ENCODE measurements around the gene INHBC. TPM values are rescaled to one million over a fixed set of nuclear protein-coding genes. Genes with fewer than 3 reads are reported as not detected.
A peak's percentile ranks its signal among the peaks of the same experiment; 100 is the strongest.

Gene INHBC
- total RNA-seq, 1 donor from 2014 or later: not detected

GRCh38 chr12:57479376-57480115 is 45.0 kb downstream of the INHBC start, which contains the start of gene ARHGAP9:
TSS of gene ARHGAP9 (minus strand) at chr12:57479866. CDS start at chr12:57479406, 460 bp downstream.
- Mint-ChIP-seq H3K4me1 (ENCODE audit: unreplicated experiment) (peaks cover 20% of the 10 kb centered on the region), H3K27ac (ENCODE audit: unreplicated experiment) (no peak within 1 kb of the TSS), H3K27me3 (ENCODE audit: unreplicated experiment) (peaks cover 33% of the 10 kb centered on the region), H3K4me3 (ENCODE audit: unreplicated experiment) (no peak within 1 kb of the TSS), H3K36me3 (ENCODE audit: unreplicated experiment) (no peaks in the 10 kb centered on the region), H3K9me3 (ENCODE audit: unreplicated experiment) (no peaks in the 10 kb centered on the region)
- DNase-seq (ENCODE audit: extremely low spot score, unreplicated experiment): no peak
- no peak for TF ChIP-seq CTCF (IDR thresholded peaks at IDR 0.05)

- no peak for TF ChIP-seq CTCF (IDR thresholded peaks at IDR 0.05)
- Mint-ChIP-seq H3K27ac (ENCODE audit: unreplicated experiment) (no peak overlapping the region), H3K36me3 (ENCODE audit: unreplicated experiment) (no peaks in the 10 kb centered on the region), H3K4me3 (ENCODE audit: unreplicated experiment) (no peak overlapping the region), H3K27me3 (ENCODE audit: unreplicated experiment) (peaks cover 18% of the 10 kb centered on the region), H3K9me3 (ENCODE audit: unreplicated experiment) (no peaks in the 10 kb centered on the region), H3K4me1 (ENCODE audit: unreplicated experiment) (peaks cover 12% of the 10 kb centered on the region)
- DNase-seq (ENCODE audit: extremely low spot score, unreplicated experiment): no peak
Observed at GRCh38 chr12:57481671-57482070, 47.1 kb downstream of the INHBC start.

- no peaks in the 10 kb centered on the region for H3K9me3 Mint-ChIP-seq (ENCODE audit: unreplicated experiment)
- peaks cover 19% of the 10 kb centered on the region for H3K4me1 Mint-ChIP-seq (ENCODE audit: unreplicated experiment)
- no peak for TF ChIP-seq CTCF (IDR thresholded peaks at IDR 0.05)
- peak overlapping the region; percentile 31 for H3K27ac Mint-ChIP-seq (ENCODE audit: unreplicated experiment)
- peaks cover 18% of the 10 kb centered on the region for H3K27me3 Mint-ChIP-seq (ENCODE audit: unreplicated experiment)
- DNase-seq (ENCODE audit: extremely low spot score, unreplicated experiment): no peak
- H3K36me3 Mint-ChIP-seq (ENCODE audit: unreplicated experiment): no peaks in the 10 kb centered on the region
- H3K4me3 Mint-ChIP-seq (ENCODE audit: unreplicated experiment): no peak overlapping the region
Observed at GRCh38 chr12:57483466-57483865, 48.9 kb downstream of the INHBC start.

GRCh38 chr12:57485695-57486094 is 51.1 kb downstream of the INHBC start:
- peaks cover 10% of the 10 kb centered on the region for H3K36me3 Mint-ChIP-seq (ENCODE audit: unreplicated experiment)
- peaks cover 27% of the 10 kb centered on the region for H3K4me1 Mint-ChIP-seq (ENCODE audit: unreplicated experiment)
- no peak overlapping the region for H3K4me3 Mint-ChIP-seq (ENCODE audit: unreplicated experiment)
- H3K9me3 Mint-ChIP-seq (ENCODE audit: unreplicated experiment): no peaks in the 10 kb centered on the region
- no peak for TF ChIP-seq CTCF (IDR thresholded peaks at IDR 0.05)
- DNase-seq (ENCODE audit: extremely low spot score, unreplicated experiment): no peak
- H3K27me3 Mint-ChIP-seq (ENCODE audit: unreplicated experiment): peaks cover 8% of the 10 kb centered on the region
- no peak overlapping the region for H3K27ac Mint-ChIP-seq (ENCODE audit: unreplicated experiment)

GRCh38 chr12:57487055-57487596 is 52.5 kb downstream of the INHBC start:
- DNase-seq (ENCODE audit: extremely low spot score, unreplicated experiment): no peak
- Mint-ChIP-seq H3K4me3 (ENCODE audit: unreplicated experiment) (peak overlapping the region; percentile 86), H3K27ac (ENCODE audit: unreplicated experiment) (peak overlapping the region; percentile 88)

More at GRCh38 chr12:57487055-57487596, 52.5 kb downstream of the INHBC start:
- H3K27me3 Mint-ChIP-seq (ENCODE audit: unreplicated experiment): no peaks in the 10 kb centered on the region
- no peak for TF ChIP-seq CTCF (IDR thresholded peaks at IDR 0.05)
- peaks cover 31% of the 10 kb centered on the region for H3K4me1 Mint-ChIP-seq (ENCODE audit: unreplicated experiment)
- no peaks in the 10 kb centered on the region for H3K9me3 Mint-ChIP-seq (ENCODE audit: unreplicated experiment)
- peaks cover 23% of the 10 kb centered on the region for H3K36me3 Mint-ChIP-seq (ENCODE audit: unreplicated experiment)
